ENCODE results near the gene KRT6C.
"Not testable (repeated sequence)": the region's sequence is repeated elsewhere in the genome, so short reads cannot be mapped to it uniquely, and the experiment has no call there.

Gene KRT6C

DNA sequence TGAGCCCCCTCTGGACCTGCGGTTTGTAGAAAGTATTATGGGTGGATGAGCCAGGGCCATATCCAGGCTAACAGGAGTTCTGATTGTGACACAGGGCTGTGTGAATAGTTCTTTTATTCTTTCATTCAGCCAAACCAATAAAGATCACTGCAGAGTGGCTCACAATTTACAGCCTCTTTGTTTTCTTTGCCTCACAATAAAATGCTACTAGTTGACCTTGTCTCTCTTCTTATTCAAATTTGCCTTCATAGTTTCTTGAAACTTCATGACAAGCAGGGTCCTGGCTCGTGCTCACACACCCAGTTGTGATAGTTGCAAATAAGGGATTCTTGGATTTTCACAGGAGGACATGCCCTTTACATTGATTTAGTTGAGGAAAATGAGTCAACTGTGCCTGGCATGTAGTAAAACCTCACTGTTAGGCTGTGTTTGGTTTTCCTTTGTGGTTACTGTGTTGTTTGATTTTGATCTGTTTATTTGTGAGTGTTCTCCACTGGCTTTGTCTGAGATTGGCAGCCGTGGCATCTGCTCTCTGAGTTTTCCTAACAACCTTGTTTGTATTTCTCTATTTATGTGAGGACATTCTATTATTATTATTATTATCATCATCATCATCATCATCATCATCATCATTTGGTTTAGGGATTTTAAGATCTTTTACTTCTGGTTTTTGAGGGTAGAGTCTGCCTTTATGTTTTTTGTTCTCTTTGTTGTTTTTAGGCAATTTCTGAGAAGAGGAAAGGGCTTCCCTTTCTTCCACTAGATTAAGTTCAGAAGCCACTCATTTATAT lies 19.0 kb downstream of the KRT6C start:
- no peak for DNase-seq (ENCODE audit: low spot score)

DNA sequence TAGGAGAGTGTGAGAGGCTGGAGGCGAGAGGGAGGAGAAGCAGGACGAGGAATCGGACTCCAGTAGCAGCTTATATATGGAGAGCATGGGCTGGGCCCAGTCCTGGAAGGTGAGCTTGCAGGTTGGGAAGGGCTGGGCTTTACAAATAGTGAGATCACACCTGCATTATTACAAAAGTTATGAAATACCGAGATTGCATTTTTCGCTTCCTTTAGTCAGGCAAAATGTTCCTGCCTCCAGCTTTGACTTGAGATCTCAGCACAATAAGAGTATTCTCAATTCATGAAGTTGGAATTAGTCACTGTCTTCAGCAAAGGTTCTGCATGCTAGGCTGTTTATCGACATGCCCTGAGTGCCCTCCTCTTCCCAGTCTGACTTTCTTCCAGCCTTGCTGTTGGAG lies 21.5 kb downstream of the KRT6C start, which contains the start of gene KRT6B:
KRT6B (minus strand) TSS at position 46 of the 400 bp plus-strand sequence. CDS start 68 bp downstream, outside the sequence.
- no peak for DNase-seq (ENCODE audit: low spot score)

DNA sequence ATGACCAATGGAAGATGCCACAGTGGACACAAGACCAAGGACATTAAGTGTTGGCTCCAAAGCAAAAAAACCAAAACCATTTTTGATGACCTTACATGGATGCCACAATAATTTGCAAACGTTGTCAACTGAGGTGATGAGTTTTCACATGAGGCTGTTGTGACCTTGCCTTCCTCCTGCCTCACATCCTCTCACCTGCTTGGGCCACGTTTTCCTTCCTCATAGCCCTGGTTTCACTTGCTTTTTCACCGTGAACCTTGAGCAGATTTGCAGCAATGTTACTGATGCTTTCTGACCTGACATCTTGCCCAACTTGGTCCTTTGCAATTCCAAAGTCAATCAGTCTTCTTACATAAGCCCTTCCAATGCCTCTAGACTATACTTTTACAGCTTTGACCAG lies 25.4 kb downstream of the KRT6C start:
- DNase-seq (ENCODE audit: low spot score), result no peak

DNA sequence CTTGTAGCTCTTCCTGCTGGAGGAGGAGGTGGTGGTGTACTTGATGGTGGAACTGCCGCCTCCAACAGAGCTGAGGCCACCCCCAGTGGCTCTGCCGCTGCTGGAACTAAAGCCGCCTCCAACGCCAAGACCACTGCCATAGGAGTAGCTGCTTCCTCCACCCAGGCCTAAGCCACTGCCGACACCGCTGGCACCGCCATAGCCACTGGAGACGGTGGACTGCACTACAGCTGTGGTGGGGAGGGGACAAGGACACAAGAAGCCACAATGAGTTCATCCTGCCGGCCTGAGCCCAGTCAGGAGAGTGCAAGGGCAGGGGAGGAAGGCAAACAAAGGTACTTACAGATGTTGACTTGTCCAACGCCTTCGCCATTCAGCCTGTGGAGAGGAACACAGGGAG lies 26.4 kb downstream of the KRT6C start:
- not testable (repeated sequence) for DNase-seq (ENCODE audit: low spot score)

DNA sequence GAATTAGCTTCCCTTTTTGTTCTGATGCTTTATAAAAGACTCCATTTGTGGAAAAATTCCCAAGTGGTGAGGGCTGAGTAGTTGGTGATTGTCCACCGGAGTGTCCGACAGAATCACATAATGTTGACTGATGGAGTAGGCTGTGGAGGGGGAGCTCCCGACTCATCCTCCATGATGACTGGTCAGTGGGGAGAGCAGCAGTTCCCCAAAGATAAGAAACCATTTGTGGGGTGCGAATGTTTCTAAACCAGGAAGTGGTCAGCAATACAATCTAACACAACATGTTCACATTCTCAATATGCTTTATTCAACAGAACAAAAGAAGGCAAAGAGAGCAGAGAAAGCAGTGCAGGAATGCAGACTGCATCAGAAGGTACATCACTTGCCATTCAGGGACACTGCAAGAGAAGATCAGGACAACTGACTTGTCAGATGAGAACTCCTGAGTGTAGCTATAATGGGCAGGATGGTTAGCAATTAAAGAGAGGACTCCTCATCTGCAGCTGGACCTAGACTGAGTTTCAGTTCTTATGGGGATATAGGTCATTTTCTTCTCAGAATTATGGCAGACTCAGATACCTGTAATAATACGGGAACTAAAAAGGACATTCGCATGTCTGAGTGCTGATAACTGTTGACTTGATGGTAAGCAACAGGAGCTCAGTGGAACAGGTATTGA lies 27.1 kb downstream of the KRT6C start:
- DNase-seq (ENCODE audit: low spot score), result no peak

DNA sequence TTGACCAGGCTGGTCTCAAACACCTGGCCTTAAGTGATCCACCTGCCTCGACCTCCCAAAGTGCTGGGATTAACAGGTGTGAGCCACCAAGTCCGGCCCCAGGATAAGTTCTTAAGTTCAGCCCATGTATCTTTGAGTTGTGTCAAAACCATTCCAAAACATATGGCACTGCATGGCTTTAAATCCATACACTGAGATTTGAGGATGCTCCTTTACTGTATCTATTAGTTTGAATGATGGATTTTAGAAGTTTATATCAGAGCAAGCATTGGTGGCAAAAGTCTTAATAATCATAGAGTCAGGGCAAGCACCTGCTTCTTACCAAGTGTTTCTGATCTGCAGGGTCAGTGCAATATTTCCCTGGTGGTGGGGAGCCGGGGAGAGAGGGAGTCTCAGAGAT lies 27.7 kb downstream of the KRT6C start:
- DNase-seq (ENCODE audit: low spot score), result no peak

DNA sequence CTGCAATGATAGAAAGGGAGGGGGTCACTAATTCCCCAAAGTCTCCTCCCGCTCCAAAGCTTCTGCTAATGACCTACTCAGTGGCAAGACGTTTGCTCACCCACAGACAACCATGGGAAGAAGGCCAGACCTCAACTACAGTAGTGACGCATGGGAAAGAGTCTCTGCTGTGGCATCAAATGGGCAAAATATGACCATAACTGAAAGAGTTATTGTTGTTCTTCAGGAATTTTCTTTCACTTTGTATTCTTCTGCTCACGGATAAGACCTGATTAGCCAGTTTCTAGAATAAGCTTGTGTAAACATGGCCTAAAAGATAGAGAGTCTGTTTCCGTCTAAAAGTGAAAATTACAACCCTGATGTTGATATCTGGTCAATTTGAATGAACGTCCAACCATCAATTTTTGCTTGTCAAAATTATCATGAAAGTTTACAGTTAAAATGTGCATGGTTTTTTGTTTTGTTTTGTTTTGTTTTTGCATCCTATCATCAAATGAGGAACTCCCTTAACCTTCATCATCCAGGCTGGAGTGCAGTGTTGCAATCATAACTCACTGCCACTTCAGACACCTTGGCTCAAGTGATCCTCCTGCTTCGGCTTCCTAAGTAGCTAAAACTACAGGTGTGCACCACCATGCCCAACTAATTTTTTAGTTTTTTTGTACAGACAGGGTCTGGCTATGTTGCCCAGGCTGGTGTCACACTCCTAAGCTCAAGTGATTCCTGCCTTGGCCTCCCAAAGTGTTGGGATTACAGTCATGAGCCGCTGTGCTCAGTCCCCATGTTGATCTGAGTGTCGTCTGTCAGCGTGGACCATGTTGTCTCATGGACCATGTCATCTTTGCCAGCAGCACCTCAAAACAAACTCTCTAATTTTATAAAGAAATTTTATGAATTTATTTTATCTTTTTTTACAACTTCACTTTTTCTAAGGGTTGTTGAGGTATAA lies 28.7 kb downstream of the KRT6C start:
- no peak for DNase-seq (ENCODE audit: low spot score)

DNA sequence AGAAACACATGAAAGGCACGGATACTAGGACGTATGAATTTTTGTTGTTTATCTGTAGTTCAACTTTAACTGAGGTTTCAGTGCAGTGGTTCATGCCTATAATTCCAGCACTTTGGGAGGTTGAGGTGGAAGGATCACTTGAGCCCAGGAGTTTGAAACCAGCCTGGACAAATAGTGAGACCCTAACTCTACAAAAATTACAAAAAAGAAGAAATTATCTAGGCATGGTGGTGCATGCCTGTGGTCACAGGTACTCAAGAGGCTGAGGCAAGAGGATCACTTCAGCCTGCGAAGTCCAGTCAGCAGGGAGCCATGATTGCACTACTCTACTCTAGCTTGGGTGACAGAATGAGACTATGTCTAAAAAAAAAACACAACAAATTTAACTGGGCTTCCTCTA lies 29.6 kb downstream of the KRT6C start:
- DNase-seq (ENCODE audit: low spot score), result no peak

DNA sequence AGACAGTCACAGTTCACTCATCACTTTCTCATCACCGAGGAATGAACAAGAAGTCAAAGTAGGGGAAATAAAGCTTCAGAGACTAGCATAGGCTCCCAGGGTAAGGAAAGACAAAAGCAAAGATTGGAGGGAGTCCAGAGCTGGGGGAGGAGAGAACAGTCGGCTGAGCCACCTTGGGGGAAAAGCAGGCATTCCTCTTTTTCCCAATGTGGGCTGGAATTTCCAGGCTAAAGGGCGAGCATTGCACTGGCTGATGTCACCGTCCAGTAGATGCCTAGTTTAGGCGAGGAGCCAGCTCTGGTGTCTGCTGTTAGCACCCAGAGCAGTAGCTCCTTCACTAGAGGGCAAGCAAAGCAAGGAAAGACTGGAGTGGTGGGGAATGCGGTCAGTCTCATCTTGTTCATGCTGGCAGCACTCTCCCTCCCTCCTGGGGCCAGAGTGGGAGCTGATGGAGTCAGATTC lies 31.0 kb downstream of the KRT6C start:
- no peak for DNase-seq (ENCODE audit: low spot score)

DNA sequence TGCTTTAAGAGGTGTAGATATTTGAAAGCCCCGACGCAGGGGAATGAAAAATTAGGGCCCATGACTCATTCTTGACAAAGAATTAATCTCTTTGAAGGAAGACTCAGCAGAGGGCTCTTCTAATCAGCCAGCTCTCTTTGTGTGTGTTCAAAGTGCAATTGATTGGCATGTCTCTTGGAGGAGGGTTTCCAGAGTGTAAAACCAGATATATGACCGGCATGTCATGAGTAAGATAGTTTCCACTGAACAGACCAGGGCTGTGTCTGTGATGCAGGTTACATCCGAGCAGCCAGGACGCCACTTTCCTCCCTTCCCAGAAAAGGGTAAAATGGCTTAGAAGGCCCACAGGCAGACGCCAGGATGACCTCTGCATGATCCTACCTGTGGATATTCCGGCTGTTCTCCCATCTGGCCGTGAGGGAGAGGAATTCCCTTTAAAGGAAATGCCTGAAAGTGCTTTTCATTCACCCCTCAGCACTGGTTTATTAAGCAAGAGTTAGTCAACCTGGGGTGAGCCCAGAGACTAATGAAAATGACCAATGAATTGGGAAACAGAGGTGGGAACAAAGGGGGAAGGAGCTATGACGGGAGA lies 32.2 kb downstream of the KRT6C start:
- no peak for DNase-seq (ENCODE audit: low spot score)

DNA sequence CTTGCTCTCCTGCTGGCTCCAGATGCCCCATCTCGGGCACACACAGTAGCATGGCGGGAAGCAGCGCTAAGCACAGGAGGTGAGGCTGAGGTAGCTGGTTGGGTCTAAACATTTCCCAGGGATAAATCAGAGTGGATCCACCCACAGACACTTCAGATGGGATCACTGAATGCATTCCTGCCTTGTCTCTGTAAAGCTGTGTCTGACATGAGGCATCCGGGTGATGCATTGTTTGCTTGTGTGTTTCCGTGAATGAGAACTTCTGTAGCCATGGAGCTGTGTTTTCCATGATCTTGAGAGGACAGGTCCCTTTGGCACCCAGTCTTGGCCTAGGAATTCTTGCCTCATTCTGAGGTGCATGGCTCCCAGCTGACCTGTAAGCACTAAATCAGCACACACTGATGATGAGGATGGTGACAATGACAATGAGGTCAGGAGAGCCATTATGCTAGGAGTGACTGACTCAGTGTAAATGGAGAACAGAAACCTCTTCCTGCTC lies 32.7 kb downstream of the KRT6C start:
- DNase-seq (ENCODE audit: low spot score), result no peak

DNA sequence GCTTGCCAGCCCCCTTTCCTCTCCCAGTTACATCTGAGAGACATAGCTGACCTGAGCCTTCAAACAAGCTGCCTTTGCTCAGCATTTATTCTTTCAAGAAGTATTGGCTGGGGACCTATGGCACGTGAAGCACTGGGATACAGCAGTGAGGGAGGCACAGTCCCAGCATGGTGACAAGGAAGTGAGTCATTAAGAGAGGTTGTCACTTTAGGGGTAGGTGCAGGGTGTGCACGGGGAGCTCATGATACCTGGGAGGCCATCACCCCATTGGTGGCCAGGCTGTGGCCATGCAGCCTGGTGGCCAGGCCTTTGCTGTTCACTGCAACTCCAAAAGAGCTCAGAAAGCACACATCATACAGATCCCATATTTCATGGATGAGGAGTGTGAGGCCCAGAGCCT lies 33.8 kb downstream of the KRT6C start:
- no peak for DNase-seq (ENCODE audit: low spot score)

DNA sequence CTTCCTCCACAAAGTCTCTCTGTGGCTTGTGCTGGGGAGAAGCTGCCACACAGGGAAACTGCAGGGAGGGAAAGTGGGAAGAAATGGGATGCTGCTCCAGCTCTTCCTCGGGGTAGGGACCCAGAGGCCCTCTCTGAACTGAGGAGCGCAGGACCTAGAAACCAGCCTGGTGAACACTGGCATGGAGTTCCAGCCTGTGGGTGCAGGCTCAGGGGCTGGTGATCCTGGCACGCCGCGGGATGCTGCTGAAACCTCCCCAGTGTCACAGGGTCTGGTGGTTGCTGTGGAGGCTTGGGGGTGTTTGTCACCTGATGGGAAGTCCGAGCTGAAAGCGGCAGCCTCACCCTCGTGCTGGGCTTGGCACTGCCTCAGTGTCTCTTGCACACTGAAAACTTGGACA lies 34.2 kb downstream of the KRT6C start:
- no peak for DNase-seq (ENCODE audit: low spot score)

DNA sequence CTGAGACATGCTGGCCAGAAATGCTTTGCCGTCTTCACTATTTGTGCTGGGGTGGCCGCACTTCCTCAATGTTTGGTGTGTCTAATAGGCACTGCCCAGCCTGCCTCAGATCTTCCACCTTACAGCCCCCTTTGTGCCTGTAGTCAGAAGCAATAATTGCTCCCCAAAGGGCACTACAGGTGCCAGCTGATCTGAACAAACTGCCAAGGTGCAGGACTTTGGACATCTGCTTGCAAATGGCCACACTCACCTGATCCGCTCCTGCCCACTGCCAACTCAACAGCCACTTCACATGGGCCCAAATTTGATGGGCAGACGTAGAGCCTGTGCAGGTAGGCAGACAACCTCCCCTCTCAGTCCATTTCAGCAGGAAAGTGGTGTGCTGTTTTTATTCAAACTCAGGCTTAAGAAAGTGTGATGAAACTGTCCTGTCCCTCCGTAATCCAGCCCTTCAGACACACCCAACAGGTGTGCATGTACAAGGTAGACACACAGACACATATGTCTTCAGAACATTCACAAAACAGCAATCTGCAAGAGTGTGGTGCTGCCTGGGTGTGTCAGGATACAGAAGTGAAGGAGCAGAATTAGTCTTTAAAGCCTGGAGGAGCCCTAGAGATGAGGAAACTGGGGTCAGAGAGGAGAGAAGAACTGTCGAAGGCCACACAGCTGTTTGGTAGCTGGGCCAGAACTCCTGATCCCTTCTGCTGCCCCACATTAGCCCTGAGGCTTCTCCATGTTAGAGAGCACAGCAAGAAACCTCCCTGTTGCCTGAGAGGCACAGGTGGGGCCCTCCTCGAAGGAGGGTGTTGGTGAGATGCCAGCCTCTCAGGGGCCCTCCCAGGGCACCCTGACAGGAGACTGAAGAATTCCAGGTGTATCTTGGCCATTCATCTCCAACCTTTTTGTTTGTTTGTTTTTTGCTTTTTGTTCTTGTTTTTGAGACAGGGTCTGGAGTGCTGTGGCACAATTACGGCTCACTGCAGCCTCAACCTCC lies 35.0 kb downstream of the KRT6C start:
- no peak for DNase-seq (ENCODE audit: low spot score)

DNA sequence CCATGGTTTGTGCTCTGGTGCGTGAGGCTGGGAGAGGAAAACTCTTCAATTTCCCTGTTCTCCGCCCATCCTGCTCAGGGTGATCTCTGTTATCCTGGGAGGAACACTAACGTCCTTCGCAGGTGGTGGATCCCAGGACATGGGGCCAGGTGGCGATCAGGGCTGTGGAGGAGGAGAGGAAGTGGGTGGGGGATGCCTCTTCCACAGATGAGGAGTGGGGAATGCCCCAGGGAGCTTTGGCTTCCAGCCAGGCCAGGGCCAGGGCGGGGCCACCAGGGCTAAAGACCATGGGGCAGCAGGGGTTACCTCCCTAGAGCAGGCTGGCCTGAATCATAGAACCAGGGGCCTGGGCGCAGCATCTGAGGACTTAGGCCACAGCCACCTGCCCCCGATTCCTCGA lies 36.1 kb downstream of the KRT6C start:
- no peak for DNase-seq (ENCODE audit: low spot score)

DNA sequence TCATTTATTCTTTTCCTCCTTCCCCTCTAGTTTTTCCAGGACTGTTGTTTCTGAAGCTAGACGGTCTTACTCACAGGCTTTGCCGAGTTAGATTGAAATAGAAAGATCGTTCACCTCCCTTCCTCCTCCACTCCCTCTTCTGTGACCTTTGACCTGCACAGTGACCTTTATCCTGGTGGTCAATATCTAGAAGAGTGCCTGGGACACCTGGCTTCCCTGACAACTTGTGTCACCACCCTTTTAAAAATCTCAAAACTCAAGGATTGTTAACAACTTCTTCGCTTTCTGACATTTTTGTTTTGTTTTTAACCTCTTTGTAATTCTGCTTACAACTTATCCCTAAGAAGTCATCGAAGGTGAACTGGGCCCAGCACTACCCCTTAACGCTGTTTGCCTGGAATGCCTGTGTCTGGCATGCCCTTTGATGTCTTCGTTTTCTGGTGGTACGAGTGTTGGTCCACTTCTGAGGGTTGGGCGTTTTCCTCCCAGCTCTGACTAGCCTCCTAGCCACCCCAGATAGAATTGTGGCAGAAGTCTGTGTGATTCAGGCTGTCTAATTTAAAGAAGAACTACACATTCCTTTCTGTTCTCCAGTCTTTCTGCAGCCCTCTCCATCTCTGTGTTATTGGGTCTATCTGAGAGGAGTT lies 36.7 kb downstream of the KRT6C start:
- DNase-seq (ENCODE audit: low spot score), result no peak

DNA sequence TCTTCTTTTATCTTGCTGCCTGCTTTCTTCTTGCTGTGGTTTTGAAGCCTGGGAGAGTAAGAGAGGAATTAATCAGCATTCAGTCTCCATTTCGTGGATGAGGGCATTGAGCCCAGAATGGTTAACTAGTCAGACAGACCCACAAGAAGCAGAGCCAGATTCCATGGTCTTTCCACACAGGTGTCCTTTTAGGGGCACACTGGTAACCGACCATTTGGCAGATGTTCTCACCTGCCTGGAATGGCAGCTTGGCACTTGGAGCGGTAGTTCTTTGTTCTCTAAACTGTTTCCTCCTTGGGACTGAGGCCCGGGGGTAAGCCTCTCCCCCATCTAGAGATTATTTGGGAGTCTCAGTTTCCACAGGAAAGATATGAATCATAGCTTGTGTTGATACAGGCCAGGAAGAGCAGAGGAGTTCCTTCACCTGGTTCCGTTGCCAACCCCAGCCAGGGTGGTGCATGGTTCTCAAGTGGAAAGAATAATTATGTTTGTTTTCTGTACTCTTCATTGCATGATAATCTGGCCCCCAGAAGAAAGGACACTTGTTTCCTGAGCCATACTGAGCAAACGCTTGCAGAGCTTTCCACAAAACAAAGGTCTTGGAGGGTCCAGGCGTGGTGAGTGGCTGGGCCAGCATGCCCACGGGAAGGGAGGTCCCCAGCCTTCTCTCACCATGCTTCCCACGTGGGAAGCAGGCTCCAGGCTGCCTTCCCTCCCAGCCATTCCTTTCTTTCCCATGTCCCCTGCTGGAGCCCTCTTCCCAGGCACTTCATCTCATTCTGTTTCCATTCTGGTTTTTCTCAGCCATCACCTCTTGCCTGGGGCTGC lies 37.4 kb downstream of the KRT6C start:
- DNase-seq (ENCODE audit: low spot score), result no peak

DNA sequence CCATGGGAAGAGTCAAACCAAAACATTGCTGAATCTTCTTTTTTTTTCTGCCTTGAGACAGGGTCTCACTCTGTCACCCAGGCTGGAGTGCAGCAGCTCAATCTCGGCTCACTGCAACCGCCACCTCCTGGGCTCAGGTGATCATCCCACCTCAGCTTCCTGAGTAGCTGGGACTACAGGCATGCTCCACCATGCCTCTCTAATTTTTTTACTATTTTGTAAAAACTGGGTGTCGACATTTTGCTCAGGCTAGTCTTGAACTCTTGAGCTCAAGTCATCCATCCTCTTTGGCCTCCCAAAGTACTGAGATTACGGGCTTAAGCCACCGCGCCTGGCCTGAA lies 38.0 kb downstream of the KRT6C start:
- no peak for DNase-seq (ENCODE audit: low spot score)

Data from cerebellar cortex (tissue), 1 donor.